AG10803 (cell line): ENCODE results near the gene MAGI1.
A peak's percentile ranks its signal among the peaks of the same experiment; 100 is the strongest.

Experiments
- DNase-seq: peaks from one replicate; pipeline ENCODE4 v3.0.0; 2010; ENCODE audit warnings: low read depth
- H3K4me3 ChIP-seq: 2 replicates; pipeline ENCODE4 v1.5.1; 2011; ENCODE audit warnings: mild to moderate bottlenecking, low read length, control low read depth
- CTCF ChIP-seq: conservative IDR thresholded peaks from 2 replicates; pipeline ENCODE4 v1.5.1; 2011; ENCODE audit warnings: mild to moderate bottlenecking, low read length, control low read depth, inconsistent platforms

The MAGI1 gene

GRCh38 chr3:65924762-65925161 is 114.0 kb downstream of the MAGI1 start:
- no peak for TF ChIP-seq CTCF
- DNase-seq = no peak
- H3K4me3 ChIP-seq = no peak overlapping the region

GRCh38 chr3:65922441-65922840 is 116.3 kb downstream of the MAGI1 start:
- no peak for TF ChIP-seq CTCF
- H3K4me3 ChIP-seq = no peak overlapping the region
- peak; percentile 28 for DNase-seq

GRCh38 chr3:65919826-65920225 is 118.9 kb downstream of the MAGI1 start:
- no peak for TF ChIP-seq CTCF
- peak; percentile 70 for DNase-seq
- no peak overlapping the region for H3K4me3 ChIP-seq

GRCh38 chr3:65915477-65915876 is 123.2 kb downstream of the MAGI1 start:
- DNase-seq = no peak
- no peak for TF ChIP-seq CTCF
- no peak overlapping the region for H3K4me3 ChIP-seq

GRCh38 chr3:65914740-65915367 is 123.9 kb downstream of the MAGI1 start:
- no peak; the same call in 1 of the 2 replicates for TF ChIP-seq CTCF

GRCh38 chr3:65914032-65914739 is 124.5 kb downstream of the MAGI1 start:
- DNase-seq = no peak
- no peak overlapping the region for H3K4me3 ChIP-seq
- TF ChIP-seq CTCF = peak; percentile 24; the same call in 1 of the 2 replicates

More at GRCh38 chr3:65914740-65915367, 123.9 kb downstream of the MAGI1 start:
- DNase-seq = no peak
- no peak overlapping the region for H3K4me3 ChIP-seq

GRCh38 chr3:65912647-65913046 is 126.1 kb downstream of the MAGI1 start:
- no peak for TF ChIP-seq CTCF
- DNase-seq = no peak
- H3K4me3 ChIP-seq = no peak overlapping the region
